Neural cell (in vitro differentiated cells): ENCODE measurements around the gene PLCB1. TPM values are rescaled to one million over a fixed set of nuclear protein-coding genes. Genes with fewer than 3 reads are reported as not detected.

Source experiments
- H2AFZ ChIP-seq: fragments of 200-600, 300-800 bp; sonication (generic), shearing (Covaris generic); 2 replicates; pipeline ENCODE4 v1.6.0; 2014; ENCODE audit warnings: low read depth, mild to moderate bottlenecking, antibody characterized with exemption, low read length, moderate library complexity
- H3F3A ChIP-seq: fragments of 200-600 bp; shearing (Covaris generic); 2 replicates; pipeline ENCODE4 v1.6.1; 2016; ENCODE audit warnings: mild to moderate bottlenecking, moderate library complexity, mixed read lengths, antibody characterized with exemption, low read length; ENCODE audit not compliant: insufficient read depth, poor library complexity, severe bottlenecking
- H3K27ac ChIP-seq: fragments of 200-600, 300-800 bp; sonication (generic), shearing (Covaris generic); 2 replicates; pipeline ENCODE4 v1.5.1; 2014; ENCODE audit warnings: mild to moderate bottlenecking, low read length, moderate library complexity
- H3K27me3 ChIP-seq: fragments of 300-800, 200-600 bp; sonication (generic), shearing (Covaris generic); 2 replicates; pipeline ENCODE4 v1.6.0; 2014; ENCODE audit warnings: mild to moderate bottlenecking, low read depth, low read length, moderate library complexity; ENCODE audit not compliant: insufficient read depth
- H3K36me3 ChIP-seq: fragments of 300-800, 200-600 bp; sonication (generic), shearing (Covaris generic); 2 replicates; pipeline ENCODE4 v1.5.1; 2014; ENCODE audit warnings: mild to moderate bottlenecking, antibody characterized with exemption, low read length, moderate library complexity; ENCODE audit not compliant: insufficient read depth
- H3K4me2 ChIP-seq: fragments of 300-800, 200-600 bp; sonication (generic), shearing (Covaris generic); 2 replicates; pipeline ENCODE4 v1.6.0; 2014; ENCODE audit warnings: mild to moderate bottlenecking, low read length
- H3K4me3 ChIP-seq: fragments of 300-800, 200-600 bp; sonication (generic), shearing (Covaris generic); 2 replicates; pipeline ENCODE4 v1.5.1; 2014; ENCODE audit warnings: mild to moderate bottlenecking, low read length, moderate library complexity
- H3K79me2 ChIP-seq: fragments of 200-600 bp; shearing (Covaris generic); replicated peaks from 2 replicates; pipeline ENCODE4 v1.6.0; 2014; ENCODE audit warnings: mild to moderate bottlenecking, low read length, moderate library complexity; ENCODE audit not compliant: insufficient read depth
- H3K9ac ChIP-seq: fragments of 300-800, 200-600 bp; sonication (generic), shearing (Covaris generic); 2 replicates; pipeline ENCODE4 v1.6.1; 2016; ENCODE audit warnings: mild to moderate bottlenecking, low read length, mixed read lengths
- H3K9me2 ChIP-seq: fragments of 200-600 bp; shearing (Covaris generic); 2 replicates; pipeline ENCODE4 v1.6.1; 2016; ENCODE audit warnings: mild to moderate bottlenecking, low read length, mixed read lengths; ENCODE audit not compliant: insufficient read depth
- H3K9me3 ChIP-seq: fragments of 200-600, 300-800 bp; sonication (generic), shearing (Covaris generic); 2 replicates; pipeline ENCODE4 v1.6.1; 2016; ENCODE audit warnings: mild to moderate bottlenecking, mixed run types, low read length, moderate library complexity, mixed read lengths
- H4K20me1 ChIP-seq: fragments of 200-600 bp; shearing (Covaris generic); 2 replicates; pipeline ENCODE4 v1.6.1; 2016; ENCODE audit warnings: mild to moderate bottlenecking, mixed run types; ENCODE audit not compliant: insufficient read depth
- CTCF ChIP-seq: fragments of 450-650 bp; IDR thresholded peaks from 2 replicates; pipeline ENCODE4 v1.5.1; 2014; ENCODE audit warnings: antibody characterized with exemption, mild to moderate bottlenecking, moderate library complexity; ENCODE audit not compliant: poor library complexity, severe bottlenecking
- EP300 ChIP-seq: fragments of 450-650 bp; conservative IDR thresholded peaks from 2 replicates; pipeline ENCODE4 v1.6.1; 2014; ENCODE audit warnings: antibody characterized with exemption, mild to moderate bottlenecking, moderate library complexity; ENCODE audit not compliant: poor library complexity, severe bottlenecking
- EZH2 ChIP-seq: fragments of 200-600, 300-800 bp; shearing (Covaris generic), sonication (generic); IDR thresholded peaks from 2 replicates; pipeline ENCODE4 v1.6.1; 2014; ENCODE audit warnings: antibody characterized with exemption, low read length, borderline replicate concordance, mild to moderate bottlenecking; ENCODE audit not compliant: insufficient read depth, poor library complexity, severe bottlenecking
- MXI1 ChIP-seq: fragments of 450-650 bp; conservative IDR thresholded peaks from 2 replicates; pipeline ENCODE4 v1.6.1; 2014; ENCODE audit warnings: antibody characterized with exemption, mild to moderate bottlenecking; ENCODE audit not compliant: poor library complexity, severe bottlenecking
- POLR2AphosphoS5 ChIP-seq: IDR thresholded peaks from 2 replicates; pipeline ENCODE4 v1.6.1; 2012
- RAD21 ChIP-seq: fragments of 450-650 bp; conservative IDR thresholded peaks from 2 replicates; pipeline ENCODE4 v1.6.1; 2014; ENCODE audit warnings: antibody characterized with exemption, mild to moderate bottlenecking, moderate library complexity
- REST ChIP-seq: IDR thresholded peaks from 2 replicates; pipeline ENCODE4 v1.6.1; 2012; ENCODE audit warnings: borderline replicate concordance
- SMC3 ChIP-seq: fragments of 450-650 bp; conservative IDR thresholded peaks from 2 replicates; pipeline ENCODE4 v1.6.1; 2014; ENCODE audit warnings: antibody characterized with exemption, mild to moderate bottlenecking, moderate library complexity; ENCODE audit not compliant: poor library complexity
- TAF1 ChIP-seq: IDR thresholded peaks from 2 replicates; pipeline ENCODE4 v1.6.1; 2012; ENCODE audit warnings: low read depth
- polyA plus RNA-seq: library from polyadenylated mRNA; depleted of rRNA; stranded (reverse); fragments of >200 nt; gene quantifications from 2 replicates; pipeline ENCODE4 v1.2.3, GENCODE V29; 2014

Gene PLCB1
- polyA plus RNA-seq, 1 donor from 2014 or later = 11.4 TPM

GRCh38 chr20:8635048-8635572 lies 503.0 kb downstream of the PLCB1 start:
- no peaks in the 10 kb centered on the region for H3K9me2 ChIP-seq
- H3K4me2 ChIP-seq = no peak overlapping the region
- H3K4me3 ChIP-seq = no peak overlapping the region
- H3K79me2 ChIP-seq = no peaks in the 10 kb centered on the region
- no peaks in the 10 kb centered on the region for H3K27me3 ChIP-seq
- no peaks in the 10 kb centered on the region for H3F3A ChIP-seq
- no peak overlapping the region for H3K9ac ChIP-seq
- no peaks in the 10 kb centered on the region for H4K20me1 ChIP-seq
- no peaks in the 10 kb centered on the region for H3K9me3 ChIP-seq
- no peak overlapping the region for H3K27ac ChIP-seq
- no peak overlapping the region for H2AFZ ChIP-seq
- TF ChIP-seq EZH2 (no peak), EP300 (no peak), POLR2AphosphoS5 (no peak), MXI1 (no peak), RAD21 (no peak), SMC3 (no peak), CTCF (no peak), TAF1 (no peak), REST (no peak)
- no peaks in the 10 kb centered on the region for H3K36me3 ChIP-seq

GRCh38 chr20:8635837-8636236 lies 503.8 kb downstream of the PLCB1 start:
- no peaks in the 10 kb centered on the region for H4K20me1 ChIP-seq
- no peak overlapping the region for H3K4me3 ChIP-seq
- H3K9me2 ChIP-seq = no peaks in the 10 kb centered on the region
- no peaks in the 10 kb centered on the region for H3K9me3 ChIP-seq
- H3K27me3 ChIP-seq = no peaks in the 10 kb centered on the region
- no peak overlapping the region for H2AFZ ChIP-seq
- TF ChIP-seq SMC3 = no peak
- TF ChIP-seq POLR2AphosphoS5 = no peak
- no peak for TF ChIP-seq CTCF
- no peak for TF ChIP-seq TAF1
- TF ChIP-seq REST = no peak
- no peak for TF ChIP-seq MXI1
- TF ChIP-seq EZH2 = no peak
- no peak for TF ChIP-seq RAD21
- TF ChIP-seq EP300 = no peak
- no peak overlapping the region for H3K9ac ChIP-seq
- no peaks in the 10 kb centered on the region for H3K79me2 ChIP-seq
- H3K27ac ChIP-seq = no peak overlapping the region
- no peaks in the 10 kb centered on the region for H3K36me3 ChIP-seq
- no peak overlapping the region for H3K4me2 ChIP-seq
- no peaks in the 10 kb centered on the region for H3F3A ChIP-seq
